ENCODE data around the gene LIX1.

The LIX1 gene

DNA sequence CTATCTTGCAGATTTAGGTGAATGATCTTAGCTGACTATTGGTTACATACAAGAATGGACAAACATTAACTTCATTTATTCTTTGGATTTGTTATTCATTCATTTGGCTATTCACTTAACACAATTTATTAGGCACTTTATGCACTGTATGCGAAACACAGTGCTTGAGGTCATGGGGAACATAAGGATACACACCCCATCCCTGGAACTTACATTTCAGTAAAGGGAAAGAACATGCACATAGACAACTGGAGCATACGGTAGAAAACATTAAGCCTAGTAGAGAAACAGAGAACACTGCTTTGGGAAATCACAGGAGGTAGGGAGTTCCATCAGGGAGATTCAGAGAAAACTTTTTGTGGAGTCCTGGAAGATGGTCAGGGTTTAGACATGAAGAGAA is 22.2 kb downstream of the LIX1 start:
- TF ChIP-seq, protein P1, sequence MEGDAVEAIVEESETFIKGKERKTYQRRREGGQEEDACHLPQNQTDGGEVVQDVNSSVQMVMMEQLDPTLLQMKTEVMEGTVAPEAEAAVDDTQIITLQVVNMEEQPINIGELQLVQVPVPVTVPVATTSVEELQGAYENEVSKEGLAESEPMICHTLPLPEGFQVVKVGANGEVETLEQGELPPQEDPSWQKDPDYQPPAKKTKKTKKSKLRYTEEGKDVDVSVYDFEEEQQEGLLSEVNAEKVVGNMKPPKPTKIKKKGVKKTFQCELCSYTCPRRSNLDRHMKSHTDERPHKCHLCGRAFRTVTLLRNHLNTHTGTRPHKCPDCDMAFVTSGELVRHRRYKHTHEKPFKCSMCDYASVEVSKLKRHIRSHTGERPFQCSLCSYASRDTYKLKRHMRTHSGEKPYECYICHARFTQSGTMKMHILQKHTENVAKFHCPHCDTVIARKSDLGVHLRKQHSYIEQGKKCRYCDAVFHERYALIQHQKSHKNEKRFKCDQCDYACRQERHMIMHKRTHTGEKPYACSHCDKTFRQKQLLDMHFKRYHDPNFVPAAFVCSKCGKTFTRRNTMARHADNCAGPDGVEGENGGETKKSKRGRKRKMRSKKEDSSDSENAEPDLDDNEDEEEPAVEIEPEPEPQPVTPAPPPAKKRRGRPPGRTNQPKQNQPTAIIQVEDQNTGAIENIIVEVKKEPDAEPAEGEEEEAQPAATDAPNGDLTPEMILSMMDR (IDR thresholded peaks at IDR 0.05): no peak
- no peak overlapping the region for H3K4me3 ChIP-seq (ENCODE audit: low read depth, low read length)
- no peaks in the 10 kb centered on the region for H3K36me3 ChIP-seq (ENCODE audit: control insufficient read depth, insufficient read depth, low read length)
- H3K4me1 ChIP-seq: no peaks in the 10 kb centered on the region
- no peaks in the 10 kb centered on the region for H3K27me3 ChIP-seq (ENCODE audit: control insufficient read depth, insufficient read depth, low read length)
- H3K4me2 ChIP-seq (ENCODE audit: low read length): no peak overlapping the region
- no peak overlapping the region for H2AFZ ChIP-seq
- H3K9me3 ChIP-seq (ENCODE audit: control insufficient read depth, low read length): no peaks in the 10 kb centered on the region
- H3K9ac ChIP-seq: no peak overlapping the region
- H3K27ac ChIP-seq: no peak overlapping the region
- H3K79me2 ChIP-seq: no peaks in the 10 kb centered on the region

- H3K4me1 ChIP-seq: no peaks in the 10 kb centered on the region
- no peaks in the 10 kb centered on the region for H3K27me3 ChIP-seq (ENCODE audit: control insufficient read depth, insufficient read depth, low read length)
- H3K36me3 ChIP-seq (ENCODE audit: control insufficient read depth, insufficient read depth, low read length): no peaks in the 10 kb centered on the region
- H3K4me2 ChIP-seq (ENCODE audit: low read length): no peak overlapping the region
- no peak overlapping the region for H3K27ac ChIP-seq
- no peaks in the 10 kb centered on the region for H3K79me2 ChIP-seq
- H3K9ac ChIP-seq: no peak overlapping the region
- H3K4me3 ChIP-seq (ENCODE audit: low read depth, low read length): no peak overlapping the region
- TF ChIP-seq, protein P1 (IDR thresholded peaks at IDR 0.05): no peak
- no peaks in the 10 kb centered on the region for H3K9me3 ChIP-seq (ENCODE audit: control insufficient read depth, low read length)
- no peak overlapping the region for H2AFZ ChIP-seq
Measured at GRCh38 chr5:97119007-97119390, 23.4 kb downstream of the LIX1 start.

- TF ChIP-seq, protein P1 (IDR thresholded peaks at IDR 0.05): no peak
- H3K9ac ChIP-seq: no peak overlapping the region
- H3K4me3 ChIP-seq (ENCODE audit: low read depth, low read length): no peak overlapping the region
- H3K79me2 ChIP-seq: no peaks in the 10 kb centered on the region
- no peak overlapping the region for H2AFZ ChIP-seq
- no peaks in the 10 kb centered on the region for H3K4me1 ChIP-seq
- H3K27ac ChIP-seq: no peak overlapping the region
- no peak overlapping the region for H3K4me2 ChIP-seq (ENCODE audit: low read length)
- no peaks in the 10 kb centered on the region for H3K27me3 ChIP-seq (ENCODE audit: control insufficient read depth, insufficient read depth, low read length)
- H3K9me3 ChIP-seq (ENCODE audit: control insufficient read depth, low read length): no peaks in the 10 kb centered on the region
- H3K36me3 ChIP-seq (ENCODE audit: control insufficient read depth, insufficient read depth, low read length): no peaks in the 10 kb centered on the region
Measured at GRCh38 chr5:97118261-97119006, 24.0 kb downstream of the LIX1 start.

- no peaks in the 10 kb centered on the region for H3K9me3 ChIP-seq (ENCODE audit: control insufficient read depth, low read length)
- no peaks in the 10 kb centered on the region for H3K36me3 ChIP-seq (ENCODE audit: control insufficient read depth, insufficient read depth, low read length)
- no peak overlapping the region for H3K4me2 ChIP-seq (ENCODE audit: low read length)
- no peaks in the 10 kb centered on the region for H3K27me3 ChIP-seq (ENCODE audit: control insufficient read depth, insufficient read depth, low read length)
- TF ChIP-seq, protein P1 (IDR thresholded peaks at IDR 0.05): no peak
- H3K79me2 ChIP-seq: no peaks in the 10 kb centered on the region
- H3K27ac ChIP-seq: no peak overlapping the region
- no peak overlapping the region for H3K4me3 ChIP-seq (ENCODE audit: low read depth, low read length)
- no peaks in the 10 kb centered on the region for H3K4me1 ChIP-seq
- H2AFZ ChIP-seq: no peak overlapping the region
- no peak overlapping the region for H3K9ac ChIP-seq
Measured at GRCh38 chr5:97115932-97116331, 26.5 kb downstream of the LIX1 start.

DNA sequence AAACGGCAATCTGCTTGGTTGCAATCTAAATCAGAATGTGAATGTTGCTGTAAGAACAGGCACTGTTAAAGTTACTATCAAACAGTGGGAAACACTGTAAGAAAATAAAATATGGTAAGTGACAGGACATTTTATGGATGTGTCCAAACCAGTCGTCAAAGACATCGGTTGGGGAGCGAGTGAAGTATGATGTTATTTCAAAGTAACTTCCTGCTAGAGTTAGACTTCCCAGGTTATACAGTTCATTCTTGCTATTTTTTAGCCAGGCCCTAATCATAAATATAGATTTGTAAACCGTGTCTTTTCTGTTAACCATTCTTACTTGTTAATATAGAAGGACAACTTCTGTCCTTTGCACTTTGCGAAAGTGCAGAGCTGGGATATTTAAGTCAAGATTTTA is 30.2 kb downstream of the LIX1 start:
- no peaks in the 10 kb centered on the region for H3K79me2 ChIP-seq
- H3K27ac ChIP-seq: no peak overlapping the region
- no peak overlapping the region for H3K4me3 ChIP-seq (ENCODE audit: low read depth, low read length)
- H3K4me1 ChIP-seq: no peaks in the 10 kb centered on the region
- H3K36me3 ChIP-seq (ENCODE audit: control insufficient read depth, insufficient read depth, low read length): no peaks in the 10 kb centered on the region
- TF ChIP-seq, protein P1 (IDR thresholded peaks at IDR 0.05): no peak
- H3K27me3 ChIP-seq (ENCODE audit: control insufficient read depth, insufficient read depth, low read length): no peaks in the 10 kb centered on the region
- H3K9ac ChIP-seq: no peak overlapping the region
- no peak overlapping the region for H2AFZ ChIP-seq
- H3K9me3 ChIP-seq (ENCODE audit: control insufficient read depth, low read length): no peaks in the 10 kb centered on the region
- H3K4me2 ChIP-seq (ENCODE audit: low read length): no peak overlapping the region
